Measurements from ENCODE around the gene VBP1. TPM values are rescaled to one million over a fixed set of nuclear protein-coding genes. Genes with fewer than 3 reads are reported as not detected.

Gene VBP1, protein sequence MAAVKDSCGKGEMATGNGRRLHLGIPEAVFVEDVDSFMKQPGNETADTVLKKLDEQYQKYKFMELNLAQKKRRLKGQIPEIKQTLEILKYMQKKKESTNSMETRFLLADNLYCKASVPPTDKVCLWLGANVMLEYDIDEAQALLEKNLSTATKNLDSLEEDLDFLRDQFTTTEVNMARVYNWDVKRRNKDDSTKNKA
- total RNA-seq (2022; extraction: Qiagen RNA extraction; ENCODE audit: low read depth): 34.7 to 64.8 TPM (median 54.3 TPM) in 5 replicates

DNA sequence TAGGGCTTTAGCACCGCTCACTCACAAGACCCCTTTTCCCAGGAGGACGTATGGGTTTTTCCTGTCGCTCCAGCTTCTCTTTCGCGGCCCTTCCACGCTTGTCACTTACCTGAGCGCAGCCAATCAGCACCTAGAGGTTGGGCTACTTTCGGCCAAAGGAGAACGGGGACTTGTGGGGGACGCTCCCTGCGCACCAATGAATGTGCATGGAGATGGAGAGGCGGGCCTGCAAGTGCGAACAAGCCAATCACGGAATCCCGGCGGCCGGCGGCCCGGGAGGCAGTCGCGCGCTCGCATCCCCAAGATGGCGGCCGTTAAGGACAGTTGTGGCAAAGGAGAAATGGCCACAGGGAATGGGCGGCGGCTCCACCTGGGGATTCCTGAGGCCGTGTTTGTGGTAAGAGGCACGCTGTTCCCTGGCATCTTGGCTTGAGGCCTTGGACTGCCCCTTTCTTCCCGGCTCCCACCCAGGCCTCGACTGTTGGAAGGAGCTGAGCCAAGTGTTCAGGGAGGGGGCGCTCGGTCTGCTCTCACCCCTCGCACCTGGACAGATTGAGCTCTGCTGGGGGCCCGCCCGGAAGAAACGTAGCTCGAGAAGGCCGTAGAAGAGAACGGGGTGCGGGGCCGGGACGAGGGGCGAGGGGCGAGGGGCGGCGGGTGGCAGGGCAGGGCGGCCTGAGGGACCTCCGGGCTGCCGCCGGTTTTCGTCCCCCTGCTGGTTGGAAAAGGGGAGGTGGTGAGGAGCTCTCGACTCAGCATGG, at the start of gene VBP1:
Gene VBP1 (plus strand): TSS at position 282 of the 761 bp plus-strand sequence. CDS start 23 bp downstream, at position 305.

DNA sequence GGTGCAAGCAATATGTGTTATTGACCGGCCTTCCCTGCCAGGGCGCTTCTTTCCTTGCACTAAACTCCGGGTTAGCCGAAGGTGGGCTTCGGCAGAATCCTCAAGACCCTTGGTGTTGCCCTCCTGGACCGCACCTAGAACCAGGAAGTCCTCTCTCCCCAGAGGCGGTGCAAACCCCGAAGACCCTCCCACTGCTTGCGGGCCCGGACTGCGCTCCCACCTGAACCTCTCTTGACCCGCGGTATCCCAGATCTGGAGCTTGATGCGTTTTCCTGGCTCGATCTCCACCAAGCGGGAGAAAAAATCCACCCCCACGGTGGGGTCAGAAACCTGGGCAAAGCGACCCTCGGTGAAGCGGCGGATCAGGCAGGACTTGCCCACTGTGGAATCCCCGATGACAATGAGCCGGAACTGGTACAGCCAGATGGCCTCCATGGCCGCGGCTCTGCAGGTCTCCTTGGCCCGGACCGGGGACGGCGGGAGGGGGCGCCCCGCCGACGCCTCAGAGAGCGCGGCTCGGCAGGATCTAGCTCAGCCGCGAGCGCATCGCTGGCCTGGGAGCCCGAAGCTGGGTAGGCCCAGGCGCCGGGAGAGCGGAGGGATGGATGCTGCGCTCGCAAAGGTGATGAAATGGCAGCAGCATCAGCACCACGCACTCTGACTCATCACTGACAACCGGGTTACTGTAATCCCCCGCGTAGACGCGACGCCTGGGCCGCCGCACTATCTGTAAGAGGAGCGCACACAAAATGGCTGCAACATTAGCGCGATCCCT, 47.8 kb downstream of the VBP1 start, which contains the start of gene RAB39B:
Gene RAB39B (minus strand): TSS at position 638 of the 775 bp plus-strand sequence. CDS start 203 bp downstream, at position 435.

Other genes starting within 250 kb of the VBP1 start
- 3.2 to 4.9 TPM (median 4.4 TPM) in 5 replicates for gene F8, start 193.7 kb upstream of the VBP1 start, total RNA-seq (2022; extraction: Qiagen RNA extraction; ENCODE audit: low read depth)
- 90.7 to 127 TPM (median 104 TPM) in 5 replicates for gene FUNDC2, start 189.6 kb upstream of the VBP1 start, total RNA-seq (2022; extraction: Qiagen RNA extraction; ENCODE audit: low read depth)
- gene CMC4, start 145.3 kb upstream of the VBP1 start, total RNA-seq (2022; extraction: Qiagen RNA extraction; ENCODE audit: low read depth): 14.5 to 22.2 TPM (median 17.3 TPM) in 5 replicates
- gene MTCP1, start 145.3 kb upstream of the VBP1 start, total RNA-seq (2022; extraction: Qiagen RNA extraction; ENCODE audit: low read depth): 15.0 to 21.5 TPM (median 16.8 TPM) in 5 replicates
- 20.2 to 29.6 TPM (median 25.2 TPM) in 5 replicates for gene BRCC3, start 145.0 kb upstream of the VBP1 start, total RNA-seq (2022; extraction: Qiagen RNA extraction; ENCODE audit: low read depth)
- gene RAB39B, start 48.0 kb downstream of the VBP1 start, total RNA-seq (2022; extraction: Qiagen RNA extraction; ENCODE audit: low read depth): 0.62 to 0.94 TPM (median 0.64 TPM) in 5 replicates
- 0.06 to 0.53 TPM (median 0.25 TPM) in 4 of 5 replicates, not detected in the other for gene CLIC2, start 118.2 kb downstream of the VBP1 start, total RNA-seq (2022; extraction: Qiagen RNA extraction; ENCODE audit: low read depth)
- gene F8A2, start 165.6 kb downstream of the VBP1 start, total RNA-seq (2022; extraction: Qiagen RNA extraction; ENCODE audit: low read depth): not detected in 5 replicates
- 0.81 to 1.6 TPM (median 0.94 TPM) in 5 replicates for gene F8A3, start 242.2 kb downstream of the VBP1 start, total RNA-seq (2022; extraction: Qiagen RNA extraction; ENCODE audit: low read depth)

All from A549 treated with RU486 at 1 μM for 4 hours (cell line).